GM12891 (cell line): ENCODE measurements around the gene GPR161.

Experiments
- DNase-seq: peaks from one replicate; pipeline ENCODE4 v3.0.0; 2011; ENCODE audit warnings: low spot score; ENCODE audit not compliant: insufficient read length
- FAIRE-seq: peaks from 2 replicates; lab custom pipeline; 2011; peaks lifted over from hg19 to GRCh38; lab: Jason Lieb, UNC
- PAX5 ChIP-seq: IDR thresholded peaks from 2 replicates; pipeline ENCODE4 v1.6.1; 2011; ENCODE audit warnings: low read length, moderate library complexity, mild to moderate bottlenecking; ENCODE audit not compliant: insufficient read depth, severe bottlenecking
- POLR2A ChIP-seq: IDR thresholded peaks from 2 replicates; pipeline ENCODE4 v1.6.1; 2011; ENCODE audit warnings: low read depth, low read length, control low read depth
- POLR2AphosphoS5 ChIP-seq: IDR thresholded peaks from 2 replicates; pipeline ENCODE4 v1.6.1; 2011; ENCODE audit warnings: low read depth, low read length, control low read depth
- POU2F2 ChIP-seq: IDR thresholded peaks from 2 replicates; pipeline ENCODE4 v1.6.1; 2011; ENCODE audit warnings: low read depth, mild to moderate bottlenecking, control low read depth, low read length, moderate library complexity
- SPI1 ChIP-seq: IDR thresholded peaks from 2 replicates; pipeline ENCODE4 v1.6.1; 2011; ENCODE audit warnings: low read depth, low read length, control low read depth
- TAF1 ChIP-seq: IDR thresholded peaks from 2 replicates; pipeline ENCODE4 v1.6.1; 2011; ENCODE audit warnings: low read depth, low read length, control low read depth

Gene GPR161

DNA sequence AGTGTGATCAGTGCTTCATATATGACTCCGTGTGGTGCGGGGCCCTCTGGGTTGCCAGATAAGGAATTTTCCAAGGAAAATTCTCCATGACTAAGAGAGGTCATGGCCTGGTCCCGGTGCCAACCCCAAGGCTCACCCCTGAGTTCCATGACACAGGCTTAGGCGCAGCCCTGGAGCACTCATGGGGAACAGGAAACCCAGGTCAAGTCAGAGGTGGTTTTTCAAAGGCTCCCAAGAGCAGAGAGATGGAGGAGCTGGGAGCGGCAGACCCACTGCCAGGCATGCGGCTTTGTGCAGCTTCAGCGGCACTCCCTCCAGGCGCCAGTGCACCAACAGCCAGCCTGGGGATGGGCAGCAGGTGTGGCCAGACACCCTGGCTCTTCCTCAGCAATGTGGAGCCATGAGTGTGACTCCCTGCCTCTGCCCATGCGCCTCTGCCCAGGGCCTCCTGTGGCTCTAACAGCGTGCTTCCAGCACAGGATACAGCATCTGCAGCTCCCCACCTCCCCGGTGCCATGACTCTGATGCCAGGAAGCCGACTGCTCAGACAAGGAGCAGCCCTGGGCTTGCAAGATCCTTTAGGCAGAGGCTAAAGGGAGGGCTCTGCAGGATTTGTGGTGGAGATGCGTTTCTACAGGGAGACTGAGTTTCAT, 47.3 kb downstream of the GPR161 start:
- TF ChIP-seq POLR2AphosphoS5 = no peak
- TF ChIP-seq POLR2A = no peak
- no peak for TF ChIP-seq SPI1
- TF ChIP-seq TAF1 = no peak
- TF ChIP-seq POU2F2 = no peak
- no peak for TF ChIP-seq PAX5
- no peak for DNase-seq
- no peak for FAIRE-seq

DNA sequence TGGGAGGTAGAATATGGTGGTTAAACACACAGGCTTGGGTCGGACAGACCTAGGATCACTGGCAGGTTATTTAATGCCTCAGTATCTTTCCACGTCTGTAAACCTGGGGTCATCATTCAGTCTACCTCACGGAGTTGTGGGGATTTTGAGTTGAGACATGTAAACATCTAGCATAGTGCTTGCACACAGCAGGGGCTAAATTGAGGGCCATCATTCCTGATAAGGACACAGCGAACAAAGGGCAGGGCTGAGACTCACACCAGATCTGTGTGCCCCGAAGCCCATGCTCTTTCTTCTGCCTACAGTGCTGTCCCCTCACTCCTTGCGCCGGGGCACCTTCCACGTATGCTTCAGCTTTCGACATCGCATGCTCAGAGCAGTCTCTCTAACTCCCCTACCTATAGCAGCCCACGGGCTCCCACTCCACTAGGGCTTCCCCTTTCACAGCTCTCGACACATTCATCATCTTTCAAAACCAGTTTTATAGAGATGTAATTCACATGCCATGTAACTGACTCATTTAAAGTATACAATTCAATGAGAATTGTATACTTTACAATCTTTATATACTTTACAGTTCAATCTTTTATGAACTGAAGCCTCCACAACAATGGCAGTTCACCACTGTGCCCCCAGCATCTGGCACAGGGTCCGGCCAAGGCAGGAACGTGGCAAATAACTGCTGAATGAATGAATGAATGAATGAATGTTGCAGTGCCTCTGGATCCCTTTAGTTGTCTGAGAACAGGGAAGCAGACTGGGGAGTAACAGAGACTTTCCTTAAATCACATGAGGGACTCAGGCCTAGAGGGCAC, 48.0 kb downstream of the GPR161 start:
- FAIRE-seq (no peak), DNase-seq (no peak)
- no peak for TF ChIP-seq POLR2A
- no peak for TF ChIP-seq POLR2AphosphoS5
- no peak for TF ChIP-seq SPI1
- TF ChIP-seq PAX5 = no peak
- TF ChIP-seq TAF1 = no peak
- no peak for TF ChIP-seq POU2F2

GRCh38 chr1:168087696-168088095, 49.0 kb downstream of the GPR161 start:
- FAIRE-seq (no peak), DNase-seq (no peak)
- TF ChIP-seq POU2F2 = no peak
- TF ChIP-seq POLR2A = no peak

- FAIRE-seq (no peak), DNase-seq (no peak)
- TF ChIP-seq SPI1 (no peak), POLR2AphosphoS5 (no peak), PAX5 (no peak), TAF1 (no peak), POU2F2 (no peak), POLR2A (no peak)
These were observed 50.3 kb downstream of the GPR161 start for GRCh38 chr1:168086438-168086837.

- TF ChIP-seq PAX5 (no peak), POU2F2 (no peak)
- no peak for FAIRE-seq
- no peak for DNase-seq
These were observed 51.3 kb downstream of the GPR161 start for GRCh38 chr1:168085401-168085872.

DNA sequence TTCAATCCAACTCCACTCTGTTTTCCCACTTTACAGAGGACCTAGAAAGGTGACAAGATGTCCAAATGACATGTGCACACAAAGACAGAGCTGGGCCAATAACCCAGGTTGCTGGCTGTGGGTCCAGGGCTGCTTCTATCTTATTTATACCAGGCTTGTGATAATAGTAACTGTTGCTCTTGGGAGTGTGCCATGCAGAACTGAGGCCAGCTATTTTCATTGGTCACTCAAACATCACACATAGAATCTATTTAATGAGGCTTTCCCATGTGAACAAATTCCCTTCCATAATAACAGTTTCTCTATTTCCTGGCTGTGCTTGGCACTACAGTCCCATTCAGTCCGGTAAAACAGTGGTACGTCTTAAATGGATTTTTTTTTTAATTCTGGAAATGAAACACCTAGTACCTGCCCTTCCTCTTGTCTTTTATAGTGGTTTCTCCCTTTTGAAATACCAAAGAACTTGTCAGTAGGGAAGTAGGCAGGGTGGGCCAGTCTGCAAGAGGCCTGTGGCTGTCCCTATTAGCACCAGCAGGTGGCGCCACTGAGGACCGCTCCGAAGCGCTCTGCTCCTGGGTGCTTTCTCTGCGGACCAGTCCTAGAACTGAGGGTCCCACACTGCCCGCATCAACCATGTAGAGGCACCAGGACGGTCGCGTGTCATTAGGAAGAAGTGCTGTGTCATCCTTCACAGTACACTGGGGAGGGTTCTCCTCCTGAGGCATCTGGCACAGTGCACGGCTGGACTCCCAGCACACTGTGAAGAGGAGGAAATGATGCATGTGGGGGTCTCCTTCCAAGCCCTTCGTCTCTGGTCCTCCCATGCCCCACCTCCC, 52.1 kb downstream of the GPR161 start:
- FAIRE-seq (peak; percentile 66), DNase-seq (peak; percentile 71)
- TF ChIP-seq SPI1 = peak; percentile 41; the same call in 1 of the 2 replicates
- no peak for TF ChIP-seq POLR2A

DNA sequence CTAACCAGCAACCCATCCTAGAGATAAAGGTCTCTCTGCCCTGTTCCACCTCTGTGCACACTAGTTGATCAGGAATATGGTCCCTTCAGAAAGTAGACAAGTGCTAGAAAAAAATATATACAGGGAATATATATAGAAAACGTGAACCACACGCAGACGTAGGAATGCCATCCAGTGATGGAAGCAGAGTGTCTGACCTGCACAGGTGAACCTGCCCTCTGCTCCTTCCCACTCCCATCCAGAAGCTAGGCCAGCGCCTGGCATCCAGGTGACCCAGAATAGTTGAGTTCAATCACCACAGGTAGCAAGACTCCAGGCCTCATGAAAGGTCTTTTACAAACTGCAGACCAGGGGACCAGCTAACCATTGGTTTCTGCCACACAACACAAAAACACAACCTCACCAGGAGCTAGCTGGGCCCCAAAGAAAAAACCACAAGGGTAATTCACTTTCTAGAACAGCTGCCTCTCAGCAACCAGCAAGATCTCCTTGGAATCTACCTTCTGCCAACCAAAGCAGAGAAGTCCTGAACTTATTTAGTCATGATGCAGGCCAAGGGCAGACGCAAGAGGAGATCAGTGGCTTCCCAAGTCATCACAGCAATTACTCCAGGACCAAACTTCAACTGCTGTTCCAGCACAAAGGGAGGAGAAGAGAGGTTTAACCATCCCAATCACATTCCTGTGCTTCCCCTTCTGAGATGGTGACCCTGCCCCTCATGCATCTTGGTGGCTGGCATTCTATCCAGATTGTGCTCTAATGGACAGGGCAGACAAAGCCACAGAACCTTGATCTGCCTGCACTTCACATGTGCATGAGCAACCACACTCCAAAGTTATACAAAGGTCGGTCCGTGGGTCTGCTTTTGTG, 53.0 kb downstream of the GPR161 start:
- FAIRE-seq (no peak), DNase-seq (no peak)
- TF ChIP-seq TAF1 (no peak), POLR2A (no peak), POLR2AphosphoS5 (no peak), PAX5 (no peak), SPI1 (no peak), POU2F2 (no peak)

GRCh38 chr1:168082008-168082876, 54.5 kb downstream of the GPR161 start:
- TF ChIP-seq SPI1 (no peak), PAX5 (peak; percentile 25), POLR2A (no peak), POU2F2 (no peak), TAF1 (no peak)
- FAIRE-seq (peak; percentile 93), DNase-seq (peak; percentile 61)

- no peak for FAIRE-seq
- no peak for TF ChIP-seq PAX5
- DNase-seq = no peak
These were observed 55.2 kb downstream of the GPR161 start for GRCh38 chr1:168081373-168082007.
